ENCODE results near the gene METTL24.

Gene METTL24

GRCh38 chr6:110326057-110326456, 32.1 kb downstream of the METTL24 start:
- H3K4me1 Mint-ChIP-seq = peaks cover 95% of the 10 kb centered on the region
- H3K4me3 Mint-ChIP-seq = peak overlapping the region in 2 of 3 experiments; percentile 29 to 37
- no peaks in the 10 kb centered on the region for H3K36me3 Mint-ChIP-seq (ENCODE audit: low read depth)
- TF ChIP-seq, protein P1, sequence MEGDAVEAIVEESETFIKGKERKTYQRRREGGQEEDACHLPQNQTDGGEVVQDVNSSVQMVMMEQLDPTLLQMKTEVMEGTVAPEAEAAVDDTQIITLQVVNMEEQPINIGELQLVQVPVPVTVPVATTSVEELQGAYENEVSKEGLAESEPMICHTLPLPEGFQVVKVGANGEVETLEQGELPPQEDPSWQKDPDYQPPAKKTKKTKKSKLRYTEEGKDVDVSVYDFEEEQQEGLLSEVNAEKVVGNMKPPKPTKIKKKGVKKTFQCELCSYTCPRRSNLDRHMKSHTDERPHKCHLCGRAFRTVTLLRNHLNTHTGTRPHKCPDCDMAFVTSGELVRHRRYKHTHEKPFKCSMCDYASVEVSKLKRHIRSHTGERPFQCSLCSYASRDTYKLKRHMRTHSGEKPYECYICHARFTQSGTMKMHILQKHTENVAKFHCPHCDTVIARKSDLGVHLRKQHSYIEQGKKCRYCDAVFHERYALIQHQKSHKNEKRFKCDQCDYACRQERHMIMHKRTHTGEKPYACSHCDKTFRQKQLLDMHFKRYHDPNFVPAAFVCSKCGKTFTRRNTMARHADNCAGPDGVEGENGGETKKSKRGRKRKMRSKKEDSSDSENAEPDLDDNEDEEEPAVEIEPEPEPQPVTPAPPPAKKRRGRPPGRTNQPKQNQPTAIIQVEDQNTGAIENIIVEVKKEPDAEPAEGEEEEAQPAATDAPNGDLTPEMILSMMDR (IDR thresholded peaks at IDR 0.05; ENCODE audit: unreplicated experiment in 3 of 3) = no peak
- H3K27me3 Mint-ChIP-seq (ENCODE audit: low read depth) = peaks cover 5% of the 10 kb centered on the region
- H3K9me3 Mint-ChIP-seq = no peaks in the 10 kb centered on the region
- H3K27ac Mint-ChIP-seq = peak overlapping the region; percentile 96 to 100 (median 99)

DNA sequence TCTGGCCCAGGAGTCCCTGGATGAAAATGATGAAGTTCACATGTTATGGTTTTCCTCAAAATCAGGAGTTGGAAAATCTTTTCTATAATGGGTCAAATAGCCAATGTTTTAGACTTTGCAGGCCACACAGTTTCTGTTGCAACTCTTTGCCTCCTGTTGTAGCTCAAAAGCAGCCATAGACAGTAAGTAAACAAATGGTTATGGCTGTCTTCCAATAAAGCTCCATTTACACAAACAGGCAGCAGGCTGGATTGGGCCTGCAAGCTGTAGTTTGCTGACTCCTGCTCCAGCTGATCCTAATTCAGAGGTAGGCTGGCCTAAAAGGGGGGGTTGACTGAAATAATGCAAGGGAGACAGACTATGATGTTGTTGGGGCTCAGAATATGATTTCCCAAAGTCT, 33.0 kb downstream of the METTL24 start:
- Mint-ChIP-seq H3K27me3 (ENCODE audit: low read depth) (peaks cover 5% of the 10 kb centered on the region), H3K27ac (peak overlapping the region; percentile 96 to 100 (median 99)), H3K4me1 (peaks cover 95% of the 10 kb centered on the region), H3K36me3 (ENCODE audit: low read depth) (no peaks in the 10 kb centered on the region), H3K9me3 (no peaks in the 10 kb centered on the region), H3K4me3 (peak overlapping the region in 2 of 3 experiments; percentile 48 to 64)
- TF ChIP-seq, protein P1 (IDR thresholded peaks at IDR 0.05; ENCODE audit: unreplicated experiment in 3 of 3) = no peak

- Mint-ChIP-seq H3K27ac (peak overlapping the region; percentile 96 to 100 (median 99)), H3K4me1 (peaks cover 93% of the 10 kb centered on the region), H3K36me3 (ENCODE audit: low read depth) (no peaks in the 10 kb centered on the region), H3K9me3 (no peaks in the 10 kb centered on the region), H3K4me3 (peak overlapping the region in 1 of 3 experiments; percentile 10), H3K27me3 (ENCODE audit: low read depth) (peaks cover 5% of the 10 kb centered on the region)
- TF ChIP-seq, protein P1 (IDR thresholded peaks at IDR 0.05; ENCODE audit: unreplicated experiment in 3 of 3) = no peak
Measured at GRCh38 chr6:110324548-110324947, 33.6 kb downstream of the METTL24 start.

- H3K36me3 Mint-ChIP-seq (ENCODE audit: low read depth) = no peaks in the 10 kb centered on the region
- peak overlapping the region in 1 of 3 experiments; percentile 51 for H3K4me3 Mint-ChIP-seq
- H3K4me1 Mint-ChIP-seq = peaks cover 85% of the 10 kb centered on the region
- H3K9me3 Mint-ChIP-seq = no peaks in the 10 kb centered on the region
- H3K27ac Mint-ChIP-seq = peak overlapping the region; percentile 96 to 99 (median 99)
- H3K27me3 Mint-ChIP-seq (ENCODE audit: low read depth) = peaks cover 5% of the 10 kb centered on the region
- TF ChIP-seq, protein P1 (IDR thresholded peaks at IDR 0.05; ENCODE audit: unreplicated experiment in 3 of 3) = no peak
Measured at GRCh38 chr6:110323258-110323657, 34.9 kb downstream of the METTL24 start.

DNA sequence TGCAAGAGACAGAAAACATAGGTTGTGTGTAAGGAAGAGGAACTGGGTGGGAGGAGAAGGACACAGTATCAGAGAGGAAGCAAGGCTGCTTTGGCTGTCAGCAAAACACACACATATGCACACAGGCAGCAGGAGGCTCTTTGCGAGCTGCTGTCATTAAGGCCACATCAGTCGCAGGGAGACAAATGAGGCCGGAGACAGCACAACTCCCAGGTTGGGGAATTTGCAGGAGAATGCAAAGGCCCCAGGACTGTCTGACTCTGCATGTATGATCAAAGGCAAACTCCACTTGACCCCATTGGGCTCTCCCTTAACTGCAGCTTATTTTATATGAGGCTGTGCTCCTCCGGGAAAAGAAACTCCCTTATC, 35.3 kb downstream of the METTL24 start:
- peak overlapping the region; percentile 6 to 51 (median 38) for H3K4me3 Mint-ChIP-seq
- TF ChIP-seq, protein P1 (IDR thresholded peaks at IDR 0.05; ENCODE audit: unreplicated experiment in 3 of 3) = no peak

GRCh38 chr6:110322151-110322873, 35.8 kb downstream of the METTL24 start:
- TF ChIP-seq, protein P1 (IDR thresholded peaks at IDR 0.05; ENCODE audit: unreplicated experiment in 3 of 3) = no peak
- no peaks in the 10 kb centered on the region for H3K36me3 Mint-ChIP-seq (ENCODE audit: low read depth)
- no peaks in the 10 kb centered on the region for H3K27me3 Mint-ChIP-seq (ENCODE audit: low read depth)
- H3K27ac Mint-ChIP-seq = peak overlapping the region; percentile 96 to 99 (median 99)
- H3K9me3 Mint-ChIP-seq = no peaks in the 10 kb centered on the region
- H3K4me3 Mint-ChIP-seq = peak overlapping the region; percentile 6 to 51 (median 38)
- H3K4me1 Mint-ChIP-seq = peaks cover 75% of the 10 kb centered on the region

More for the DNA sequence above, 35.3 kb downstream of the METTL24 start:
- no peaks in the 10 kb centered on the region for H3K36me3 Mint-ChIP-seq (ENCODE audit: low read depth)
- H3K27ac Mint-ChIP-seq = peak overlapping the region; percentile 96 to 99 (median 99)
- H3K9me3 Mint-ChIP-seq = no peaks in the 10 kb centered on the region
- H3K4me1 Mint-ChIP-seq = peaks cover 81% of the 10 kb centered on the region
- peaks cover 2% of the 10 kb centered on the region for H3K27me3 Mint-ChIP-seq (ENCODE audit: low read depth)

All from nephron (organoid).